Fibroblast of the conjunctiva (primary cell): ENCODE measurements around the gene FAM50B.

ENCODE experiments used
- DNase-seq: peaks from one replicate; pipeline ENCODE4 v3.0.0-alpha.2; 2010; ENCODE audit warnings: low read depth

The FAM50B gene

DNA sequence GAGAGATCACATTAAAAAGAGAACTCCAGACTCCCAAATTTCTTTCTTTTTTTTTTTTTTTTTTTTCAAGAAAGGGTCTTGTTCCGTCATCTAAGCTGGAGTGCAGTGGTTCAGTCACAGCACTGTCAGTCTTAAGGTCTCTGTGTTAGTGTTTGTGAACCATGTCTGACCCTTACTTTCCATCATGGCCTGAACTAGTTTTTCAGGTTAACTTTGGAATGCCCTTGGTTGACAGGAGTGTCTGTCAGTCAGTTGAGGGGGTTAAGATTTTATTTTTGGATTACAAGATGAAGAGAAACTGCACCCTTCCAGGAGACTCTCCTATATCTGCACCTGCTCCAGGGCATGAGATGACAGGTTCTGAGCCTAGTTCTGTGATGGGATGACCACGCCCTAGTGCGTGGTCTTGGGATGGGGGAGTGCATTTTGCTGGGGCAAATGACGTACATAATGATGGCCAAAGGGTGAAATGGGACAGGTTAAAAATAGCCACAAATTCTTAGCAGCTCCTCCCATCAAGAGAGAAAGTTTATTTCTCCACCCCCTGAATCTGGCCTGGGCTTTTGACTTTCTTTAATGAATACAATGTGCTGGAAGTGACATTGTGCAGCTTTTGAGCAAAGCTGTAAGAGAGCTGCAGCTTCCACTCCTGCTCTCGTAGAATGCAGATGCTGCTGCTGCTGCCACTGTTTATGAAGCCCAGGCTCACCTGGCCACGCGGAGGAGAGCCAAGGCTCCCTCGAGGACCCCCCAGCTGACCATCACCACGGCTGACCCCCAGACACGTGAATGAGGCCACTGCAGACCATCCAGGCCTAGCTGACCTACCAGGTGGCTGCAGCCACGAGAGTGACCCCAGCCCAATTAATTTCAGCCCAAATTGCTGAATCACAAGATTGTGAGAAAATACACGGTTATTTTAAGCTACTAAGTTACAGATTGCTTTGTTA, 29.7 kb upstream of the FAM50B start:
- no peak for DNase-seq

DNA sequence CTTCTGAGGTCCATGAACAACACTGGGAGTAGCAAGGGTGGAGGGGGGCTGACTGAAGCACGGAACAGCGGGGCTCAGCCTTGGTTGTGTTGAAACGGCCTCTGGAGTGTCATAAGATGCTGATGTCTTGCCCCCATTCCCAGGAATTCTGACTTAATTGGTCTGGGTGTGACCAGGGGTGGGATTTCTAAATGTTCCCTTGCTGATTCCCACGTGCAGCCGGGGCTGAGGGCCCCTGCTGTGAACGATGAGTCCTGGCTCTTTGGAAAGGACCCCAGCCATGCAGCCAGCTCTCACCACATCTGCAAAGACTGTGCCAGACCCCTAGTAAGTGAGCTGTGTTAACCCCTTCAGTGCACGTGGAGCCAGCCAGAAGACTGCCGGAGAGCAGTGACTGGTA, 28.6 kb upstream of the FAM50B start:
- DNase-seq = no peak

DNA sequence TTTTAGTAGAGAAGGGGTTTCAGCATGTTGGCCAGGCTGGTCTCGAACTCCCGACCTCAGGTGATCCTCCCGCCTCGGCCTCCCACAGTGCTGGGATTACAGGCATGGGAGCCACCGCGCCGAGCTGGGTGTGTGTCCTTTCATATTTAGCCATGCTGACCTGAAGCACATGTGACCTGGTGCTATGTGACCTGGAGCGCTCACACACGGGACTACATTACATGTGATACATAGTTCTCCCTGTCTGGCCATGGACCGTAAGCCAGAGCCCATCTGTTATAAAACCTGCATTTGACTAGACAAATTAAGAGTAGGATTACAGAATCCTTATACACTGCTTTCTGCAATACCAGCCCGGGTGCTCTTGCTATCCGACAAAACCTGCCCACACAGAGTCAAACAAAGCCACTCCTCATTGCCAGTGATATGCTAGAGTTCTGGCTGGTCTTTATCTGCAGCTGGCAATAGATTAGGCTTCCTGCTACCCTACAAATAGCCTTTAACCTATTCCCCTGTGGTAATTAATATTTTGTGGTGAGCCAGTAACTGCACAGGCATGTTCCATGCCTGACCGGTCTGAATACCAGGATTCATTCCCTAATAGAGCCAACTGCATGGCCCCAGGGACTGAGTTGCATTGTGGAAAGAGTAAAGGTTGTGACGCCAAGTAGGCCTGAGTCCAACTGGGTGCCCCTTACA, 26.3 kb upstream of the FAM50B start:
- DNase-seq = no peak

DNA sequence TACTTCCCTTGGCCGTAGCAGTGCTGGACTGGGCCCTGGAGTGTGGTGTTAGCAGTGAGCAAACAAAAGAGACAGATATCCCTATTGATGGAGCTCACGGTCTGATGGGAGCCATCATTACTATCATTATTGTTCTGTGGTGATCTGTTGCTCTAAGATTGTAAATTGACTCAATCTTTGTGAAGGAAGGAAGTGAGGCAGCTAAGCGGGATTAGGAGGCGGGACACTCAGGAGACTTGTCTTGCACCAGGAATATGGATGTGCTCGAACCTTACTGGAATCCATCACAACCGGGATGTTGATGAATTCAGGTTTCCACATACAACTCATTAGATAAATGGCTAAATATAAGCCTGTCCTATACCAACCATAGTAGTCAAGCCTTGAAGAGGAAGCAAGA, 25.5 kb upstream of the FAM50B start:
- DNase-seq = no peak

GRCh38 chr6:3825331-3825831, 23.8 kb upstream of the FAM50B start:
- no peak for DNase-seq

DNA sequence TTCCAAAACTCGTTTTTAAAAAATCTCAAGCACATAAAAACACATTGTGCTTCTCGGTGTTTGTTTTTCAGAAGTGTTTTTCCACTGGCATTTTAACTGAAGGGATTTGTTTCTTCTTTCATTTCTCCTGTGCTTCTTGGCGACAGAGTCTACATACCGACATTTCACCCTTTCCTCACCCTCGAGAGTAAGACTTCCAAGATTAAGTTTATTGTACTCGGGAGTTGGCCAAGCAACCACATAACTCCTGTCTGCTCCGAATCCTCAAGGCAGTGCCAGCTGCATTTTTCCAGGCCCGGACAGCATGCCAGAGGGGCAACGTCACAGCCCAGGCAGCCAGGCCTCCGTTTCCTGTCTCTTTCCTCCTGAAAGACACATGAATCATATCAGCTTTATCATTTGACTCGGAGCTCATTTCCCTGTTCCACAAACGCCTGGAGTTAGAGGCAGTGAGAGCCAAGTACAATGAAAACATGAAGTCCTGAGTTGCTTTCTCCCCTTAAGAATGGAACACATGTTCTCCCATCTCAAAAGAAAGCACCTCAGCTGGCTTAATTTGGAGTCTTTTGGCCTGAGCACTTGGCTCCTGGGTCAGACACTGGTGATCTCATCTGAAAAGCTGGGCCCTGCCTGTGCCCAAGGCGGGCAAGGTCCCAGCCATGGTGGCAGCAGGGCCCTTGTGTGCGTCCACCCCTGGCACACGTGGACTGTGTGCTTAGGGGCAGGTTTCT, 23.2 kb upstream of the FAM50B start:
- peak; percentile 96 for DNase-seq

DNA sequence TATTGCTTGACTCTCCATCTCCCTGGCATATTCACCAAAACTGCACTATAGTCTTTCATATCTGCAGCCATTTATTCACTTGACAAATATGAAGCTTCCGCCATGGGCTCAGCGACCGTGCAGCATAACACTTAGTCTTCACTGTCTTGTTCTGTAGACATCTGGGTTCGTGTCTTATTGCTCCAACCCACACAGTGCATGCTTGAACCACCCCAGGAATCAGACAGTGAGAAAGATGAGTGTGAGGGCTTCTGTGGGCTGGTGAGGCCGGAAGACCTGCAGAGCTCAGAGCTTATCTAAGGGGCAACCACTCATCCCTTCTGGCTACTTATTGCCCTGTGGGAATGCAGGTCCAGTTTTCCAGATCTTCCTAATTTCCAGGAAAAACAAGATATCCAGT, 19.9 kb upstream of the FAM50B start:
- no peak for DNase-seq

DNA sequence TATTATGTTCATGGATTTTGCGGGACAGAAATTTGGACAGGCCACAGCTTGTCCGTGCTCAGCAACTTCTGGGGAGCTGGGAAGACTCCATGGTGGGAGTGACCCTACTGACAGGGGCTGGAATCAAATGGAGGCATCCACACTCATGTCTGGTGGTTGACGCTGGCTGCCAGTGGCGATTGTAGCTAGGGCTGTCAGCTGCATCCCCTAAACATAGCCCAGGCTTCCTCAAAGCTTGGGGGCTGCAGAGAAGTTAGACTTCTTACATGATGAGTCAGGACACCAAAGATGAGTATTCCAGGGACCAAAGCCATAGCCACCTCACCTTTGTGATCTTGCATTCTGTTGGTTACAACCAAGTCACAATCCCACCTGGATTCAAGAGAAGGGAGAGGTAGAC, 18.4 kb upstream of the FAM50B start:
- no peak for DNase-seq

GRCh38 chr6:3831761-3832530, 17.2 kb upstream of the FAM50B start:
- DNase-seq = no peak

DNA sequence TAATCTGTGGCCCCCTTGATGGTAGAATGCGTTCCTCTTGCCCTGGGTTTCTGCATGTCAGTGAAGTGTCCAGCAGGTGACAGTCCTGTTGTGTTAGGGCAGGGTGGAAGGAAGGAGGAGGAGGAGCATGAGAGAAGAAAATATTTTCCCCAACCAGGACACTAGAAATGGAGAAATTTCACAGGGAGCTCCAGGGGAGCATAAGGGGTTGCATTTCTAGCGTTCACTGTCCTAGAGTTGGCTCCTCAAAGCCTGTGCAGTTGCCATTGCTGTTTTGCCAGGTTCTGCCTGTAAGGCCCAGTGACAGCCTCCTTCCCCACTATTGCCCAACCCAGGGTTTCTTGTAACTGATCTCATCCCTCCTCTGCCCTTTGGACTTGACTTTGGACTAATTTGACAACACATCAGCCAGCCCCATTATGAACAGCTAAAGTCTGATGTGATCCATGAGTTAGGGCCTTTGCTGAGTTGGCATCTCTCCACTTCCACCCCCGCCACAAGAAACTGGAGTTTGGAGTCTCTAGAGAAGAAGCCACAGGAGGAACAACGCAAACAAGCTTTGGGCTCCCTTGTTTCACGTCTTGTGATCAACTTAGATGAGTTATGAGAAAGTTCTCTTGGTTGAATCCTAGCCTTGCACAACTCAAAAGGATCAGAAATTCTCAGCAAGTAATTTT, 14.0 kb upstream of the FAM50B start:
- DNase-seq = no peak

DNA sequence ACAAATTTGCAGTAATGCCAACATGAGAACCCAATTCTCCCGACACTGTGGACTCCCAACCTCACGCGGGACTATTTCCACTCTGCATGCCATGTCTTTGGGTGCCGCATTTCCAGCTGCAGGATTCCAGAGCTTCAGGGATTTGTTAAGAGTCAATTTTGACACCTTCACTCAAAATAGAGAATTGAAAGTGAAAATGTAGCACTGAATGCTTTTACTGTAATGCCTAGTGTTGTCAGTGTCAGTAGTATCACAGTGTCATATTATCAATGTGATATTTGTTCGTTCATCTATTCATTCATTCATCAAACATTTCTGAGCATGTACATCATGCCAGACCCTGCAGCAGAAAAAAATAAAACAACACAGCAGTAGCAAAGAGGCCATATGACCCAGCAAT, 13.4 kb upstream of the FAM50B start:
- DNase-seq = no peak

- no peak for DNase-seq
Measured at GRCh38 chr6:3836566-3836965, 12.6 kb upstream of the FAM50B start.

GRCh38 chr6:3837781-3838180, 11.4 kb upstream of the FAM50B start:
- DNase-seq = no peak

- no peak for DNase-seq
Measured at GRCh38 chr6:3838992-3839867, 9.9 kb upstream of the FAM50B start.

DNA sequence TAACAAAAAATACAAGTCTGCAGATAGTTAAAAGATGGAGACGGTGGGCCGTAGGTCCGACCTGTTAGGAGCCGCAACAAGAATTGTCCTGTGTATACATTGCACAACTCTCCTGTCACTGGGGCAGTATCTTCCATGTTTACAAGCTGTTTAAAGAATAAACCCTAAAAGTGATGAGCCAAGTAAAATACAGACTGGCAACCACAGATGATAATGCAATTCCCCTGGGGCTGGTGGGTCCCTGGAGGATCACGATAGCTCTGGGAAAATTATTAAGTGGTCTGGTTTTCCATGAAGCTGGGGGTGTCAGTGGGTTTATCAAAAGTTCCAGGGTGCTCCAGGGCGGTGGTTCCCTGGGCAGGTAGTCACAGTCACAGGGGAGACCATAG, 8.1 kb upstream of the FAM50B start:
- no peak for DNase-seq

DNA sequence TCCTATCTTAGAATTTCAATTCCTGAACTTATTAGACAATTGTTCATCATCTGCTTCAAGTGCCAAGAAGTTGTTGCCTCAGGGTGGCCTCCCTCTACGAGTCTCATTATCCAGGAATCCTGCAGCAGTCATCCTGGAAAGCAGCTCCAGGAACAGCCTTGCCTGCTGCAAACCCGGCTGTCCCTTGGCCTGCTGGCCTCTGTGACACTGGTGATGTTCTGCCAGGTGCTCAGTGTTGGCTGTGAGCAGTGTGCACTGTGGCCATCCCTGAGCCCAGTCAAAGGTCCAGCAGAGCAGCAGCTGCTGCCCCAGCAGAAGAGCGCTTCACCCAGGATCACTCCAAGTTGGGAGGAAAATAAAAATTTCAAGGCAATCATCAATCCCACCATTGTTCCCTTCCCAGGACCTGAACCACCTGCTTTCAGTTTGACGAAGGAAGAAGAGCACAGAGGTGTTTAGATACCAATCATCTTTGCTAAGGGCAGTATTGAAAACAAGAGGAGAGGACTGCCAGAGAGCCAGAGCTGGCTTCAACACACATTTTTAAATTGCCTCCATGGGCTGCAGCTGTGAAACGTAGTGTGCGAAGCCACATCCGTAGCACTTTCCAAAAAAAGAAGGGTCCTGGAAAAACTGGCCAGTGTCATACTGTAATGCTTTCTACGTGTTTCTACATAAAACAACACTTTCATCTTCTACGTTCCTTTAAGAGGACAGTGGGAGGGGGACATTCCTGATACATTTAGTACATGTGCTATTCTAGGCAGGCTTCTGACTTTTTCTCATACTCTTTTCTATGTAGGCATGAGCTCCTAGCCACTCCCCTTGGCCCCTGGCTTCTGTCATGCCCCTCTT, 7.2 kb upstream of the FAM50B start:
- DNase-seq = no peak

DNA sequence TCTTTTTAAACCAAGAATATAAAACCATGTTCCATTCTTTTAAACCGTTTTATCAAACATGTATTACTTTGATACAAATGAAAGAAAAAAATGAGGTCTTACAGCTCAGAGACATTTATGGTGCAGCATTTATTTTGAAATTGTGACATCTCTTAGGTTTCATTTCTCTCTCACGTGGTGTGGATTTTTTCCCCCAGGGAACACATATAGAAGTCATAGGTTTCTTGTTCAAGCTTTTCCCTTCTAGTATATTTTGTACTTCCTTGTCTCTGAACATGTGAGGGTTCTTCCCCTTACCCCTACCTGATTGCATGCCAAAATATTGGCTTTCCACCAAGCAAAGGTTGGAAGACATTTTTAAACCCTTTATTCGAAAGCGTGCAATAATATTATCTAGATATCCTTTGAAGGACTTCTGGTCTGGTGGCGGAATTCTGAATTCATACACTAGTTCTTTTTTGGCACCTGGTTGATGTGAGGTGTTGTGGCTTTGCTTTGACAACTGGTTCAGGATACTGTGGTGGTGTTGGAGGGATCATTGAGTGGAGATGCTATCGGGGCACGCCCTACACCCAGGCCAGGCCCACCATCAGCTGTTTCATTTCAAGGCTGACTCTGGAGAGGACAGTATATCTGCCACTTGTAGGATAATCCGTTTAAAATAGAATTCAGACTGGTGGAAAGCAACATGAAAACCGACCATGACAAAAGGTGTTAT, 5.6 kb upstream of the FAM50B start:
- DNase-seq = no peak

DNA sequence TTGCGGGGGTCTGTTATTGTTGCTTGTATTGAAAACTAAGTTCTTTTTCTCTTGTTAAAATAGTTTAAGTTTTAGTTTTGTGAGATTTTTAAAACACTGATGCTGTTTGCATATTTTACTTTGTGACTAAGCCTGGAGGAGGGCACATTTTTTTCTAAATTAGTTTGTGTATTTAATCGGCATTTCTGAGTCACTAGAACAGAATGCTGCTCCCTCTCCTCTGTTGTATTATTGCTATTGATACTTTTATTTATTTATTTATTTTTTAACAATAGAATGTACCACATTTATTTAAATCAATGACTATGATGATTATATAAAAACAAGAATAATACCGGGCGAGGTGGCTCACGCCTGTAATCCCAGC, 5.1 kb upstream of the FAM50B start:
- DNase-seq = no peak

- DNase-seq = no peak
Measured at GRCh38 chr6:3847521-3847920, 1.7 kb upstream of the FAM50B start.
